ENCODE results near the gene ABHD2.

Gene ABHD2

GRCh38 chr15:89170364-89170763, 82.1 kb downstream of the ABHD2 start:
- no peak for DNase-seq

GRCh38 chr15:89171136-89172072, 83.1 kb downstream of the ABHD2 start:
- DNase-seq: no peak

GRCh38 chr15:89172921-89173320, 84.7 kb downstream of the ABHD2 start:
- DNase-seq: no peak

- no peak for DNase-seq
Observed at GRCh38 chr15:89174476-89174875, 86.2 kb downstream of the ABHD2 start.

GRCh38 chr15:89175617-89176191, 87.4 kb downstream of the ABHD2 start:
- no peak for DNase-seq

GRCh38 chr15:89177116-89177515, 88.9 kb downstream of the ABHD2 start:
- no peak for DNase-seq

DNA sequence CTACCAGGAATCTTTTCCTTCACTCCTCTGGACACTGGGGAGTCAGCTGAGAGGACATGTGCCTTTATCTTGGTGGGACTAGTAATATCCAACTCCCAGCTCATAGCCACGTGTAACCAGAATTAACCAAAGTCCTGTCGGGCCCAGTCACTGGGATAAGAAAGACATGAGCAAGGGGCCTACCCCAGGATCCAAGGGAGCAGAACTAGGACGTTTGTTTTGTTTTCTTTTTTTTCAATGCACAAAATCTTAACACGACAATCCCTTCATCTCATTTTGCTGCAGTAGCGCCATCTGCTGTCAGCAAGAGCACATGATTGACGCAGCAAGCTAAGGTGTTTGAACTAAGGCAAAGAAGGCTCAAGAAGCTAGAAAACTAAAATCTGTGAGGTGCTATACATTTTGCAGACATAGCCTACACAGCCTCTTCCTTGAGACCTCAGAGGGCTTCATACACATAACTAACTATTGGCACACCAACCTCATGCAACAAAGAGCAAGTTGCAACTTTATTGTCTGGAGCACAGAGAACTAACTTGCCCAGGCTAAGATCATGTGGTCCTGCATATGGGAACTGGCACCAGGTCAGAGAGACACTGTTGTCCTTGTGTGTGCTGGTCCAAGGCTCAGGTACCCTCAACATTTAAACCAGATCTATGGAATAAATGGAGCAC, 89.5 kb downstream of the ABHD2 start:
- peak; percentile 47 for DNase-seq

DNA sequence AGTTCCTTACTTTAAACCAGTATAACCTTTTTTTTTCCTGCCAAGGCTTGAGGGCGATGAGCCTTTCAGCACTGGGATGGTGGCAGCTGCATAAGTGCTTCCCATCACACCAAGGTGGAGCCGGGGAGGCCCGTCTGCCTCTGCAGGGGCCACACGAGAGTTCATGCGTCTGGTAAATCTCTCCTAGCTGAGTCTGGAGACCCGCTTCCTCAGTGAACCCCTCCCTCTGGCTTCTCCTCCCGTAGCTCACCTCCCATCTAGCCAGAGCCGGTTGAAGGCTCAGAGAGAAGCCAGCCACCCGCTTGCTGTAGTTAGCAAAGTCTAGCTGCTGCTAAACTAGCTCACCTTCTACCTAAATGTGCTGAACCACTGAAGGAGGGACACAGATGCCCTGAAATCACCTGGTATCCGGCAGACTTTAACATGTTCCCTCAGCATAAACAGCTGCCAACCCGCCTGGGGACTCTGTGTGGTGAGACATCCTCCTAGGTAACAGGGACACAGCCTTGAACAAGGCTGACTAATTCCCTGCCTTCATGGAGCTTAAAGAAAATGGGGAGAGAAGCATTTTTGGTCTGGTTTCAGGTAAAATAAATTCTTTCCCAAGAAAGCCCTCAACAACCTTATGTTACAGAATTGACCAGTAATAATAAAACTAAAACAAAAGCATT, 90.2 kb downstream of the ABHD2 start:
- no peak for DNase-seq

DNA sequence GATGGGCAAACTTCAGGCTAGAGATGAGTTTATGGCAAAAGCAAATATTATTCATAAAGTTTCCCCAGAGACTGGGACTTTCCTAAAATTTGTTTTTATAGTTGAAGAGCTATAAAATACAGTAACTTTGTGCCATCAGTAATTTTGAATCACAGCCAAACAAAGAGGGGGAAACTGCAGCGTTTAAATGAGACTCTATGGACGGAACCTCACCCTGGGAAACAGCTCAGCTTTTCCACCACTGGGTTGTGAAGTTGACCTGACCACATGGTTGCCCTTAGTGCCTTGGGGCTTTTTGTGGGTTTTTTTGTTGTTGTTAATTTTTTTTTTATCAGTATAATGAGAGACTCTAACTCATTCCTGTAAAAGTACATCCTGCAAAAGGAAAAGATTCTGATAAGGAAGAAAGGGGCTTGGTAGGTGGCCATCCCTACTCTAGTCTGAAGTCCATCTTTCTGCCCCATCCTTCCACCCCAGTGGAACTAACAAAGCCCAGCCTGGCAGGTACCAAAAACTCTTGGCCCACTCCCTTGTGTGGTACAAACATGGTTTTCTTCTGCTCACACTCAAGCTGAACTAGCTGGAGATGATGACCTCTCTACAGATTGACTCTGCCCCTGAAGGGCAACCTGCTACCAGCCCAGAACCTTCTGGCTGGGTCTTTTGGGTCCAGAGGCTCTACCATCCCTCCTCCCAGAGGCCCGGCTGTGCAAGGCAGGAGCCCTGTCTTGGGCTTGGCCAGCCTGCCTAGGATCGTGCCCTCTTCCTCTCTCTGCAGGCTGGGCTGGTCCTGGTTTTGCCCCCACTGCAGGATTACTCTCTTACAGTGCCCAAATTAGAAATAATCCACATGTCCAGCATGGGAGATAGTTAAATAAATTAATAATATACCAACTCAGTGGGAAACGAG, 92.0 kb downstream of the ABHD2 start:
- DNase-seq: no peak

GRCh38 chr15:89184357-89184756, 96.1 kb downstream of the ABHD2 start:
- DNase-seq: no peak

DNA sequence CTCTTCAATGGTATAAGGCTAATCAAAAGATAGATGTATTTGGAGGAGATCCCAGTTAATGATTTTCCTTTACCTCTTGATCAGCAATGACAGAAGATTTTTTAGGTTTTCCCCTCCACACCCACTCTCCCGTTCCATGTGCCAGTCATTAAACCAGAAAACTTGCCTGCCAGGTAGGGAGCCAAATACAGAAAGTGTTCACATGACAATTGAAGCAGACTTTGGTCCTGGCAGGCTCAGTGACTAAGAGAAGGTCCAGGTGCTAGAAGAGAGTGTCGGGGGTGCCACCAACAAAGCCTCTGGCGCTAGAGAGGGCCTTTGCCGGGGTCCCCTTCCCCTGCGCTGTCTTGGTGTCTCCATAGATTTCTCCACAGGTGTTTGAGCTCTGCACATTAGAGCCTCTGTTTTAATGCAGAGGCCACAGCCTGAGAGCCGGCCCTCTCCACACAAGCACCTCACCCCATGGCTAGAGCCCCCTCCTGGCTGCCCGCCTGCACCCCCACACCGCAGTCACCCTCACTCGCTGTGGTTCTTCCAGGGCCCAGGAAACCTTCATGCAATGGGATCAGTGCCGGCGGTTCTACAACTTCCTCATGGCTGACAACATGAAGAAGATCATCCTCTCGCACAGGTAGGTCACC, 96.8 kb downstream of the ABHD2 start:
- no peak for DNase-seq

DNA sequence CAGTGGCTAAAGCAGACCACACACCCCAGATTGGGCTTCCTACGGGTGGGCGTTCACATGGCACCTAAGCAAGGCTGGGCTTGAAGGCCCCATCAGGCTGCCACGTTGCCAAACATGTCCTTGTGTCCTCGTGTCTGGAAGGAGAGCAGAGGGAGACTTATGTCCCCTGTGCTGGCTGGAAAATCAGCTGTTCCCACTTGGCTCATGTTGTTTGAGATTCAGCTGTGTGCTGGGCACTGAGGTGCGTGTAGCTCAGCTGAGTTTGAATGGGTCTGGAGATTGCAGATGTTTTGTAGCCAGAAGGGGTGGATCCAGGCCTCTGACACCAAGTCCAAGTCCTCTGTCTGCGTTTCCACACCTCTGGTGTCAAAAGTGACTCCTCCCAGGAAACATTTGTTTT, 98.5 kb downstream of the ABHD2 start:
- DNase-seq: no peak

DNA sequence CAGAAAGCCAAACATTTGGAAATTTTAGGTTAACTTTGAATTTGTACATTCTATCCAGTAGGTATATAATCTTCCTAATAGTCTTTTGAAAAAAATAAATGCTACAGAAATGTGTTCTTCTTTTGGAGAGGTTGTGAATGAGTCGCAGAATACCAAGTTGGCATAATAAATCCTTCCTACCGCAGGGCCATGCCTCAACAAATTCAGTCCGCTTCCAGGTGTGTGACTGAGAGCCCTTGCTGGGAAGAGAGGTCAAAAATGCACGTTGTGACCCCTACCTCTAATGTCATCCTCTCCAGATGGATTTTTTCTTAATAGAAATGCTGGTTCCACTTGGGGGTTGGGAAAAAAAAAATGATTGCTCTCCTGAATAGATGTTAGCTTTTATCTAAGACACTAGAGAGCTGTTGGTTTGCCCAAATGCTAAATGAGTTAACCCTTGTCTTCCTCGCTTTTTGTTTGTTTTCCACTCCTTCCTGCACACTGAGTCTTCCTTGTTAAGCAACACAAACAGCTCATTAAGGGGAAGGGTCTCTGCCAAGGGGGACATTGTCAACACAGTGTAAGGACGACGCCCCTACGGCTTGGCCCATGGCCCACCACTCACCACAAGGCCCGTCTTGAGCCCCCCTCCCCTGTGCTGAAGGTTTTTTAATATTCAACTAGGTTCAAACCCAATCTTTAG, 99.2 kb downstream of the ABHD2 start:
- no peak for DNase-seq

- no peak for DNase-seq
Observed at GRCh38 chr15:89187986-89188514, 99.8 kb downstream of the ABHD2 start.

DNA sequence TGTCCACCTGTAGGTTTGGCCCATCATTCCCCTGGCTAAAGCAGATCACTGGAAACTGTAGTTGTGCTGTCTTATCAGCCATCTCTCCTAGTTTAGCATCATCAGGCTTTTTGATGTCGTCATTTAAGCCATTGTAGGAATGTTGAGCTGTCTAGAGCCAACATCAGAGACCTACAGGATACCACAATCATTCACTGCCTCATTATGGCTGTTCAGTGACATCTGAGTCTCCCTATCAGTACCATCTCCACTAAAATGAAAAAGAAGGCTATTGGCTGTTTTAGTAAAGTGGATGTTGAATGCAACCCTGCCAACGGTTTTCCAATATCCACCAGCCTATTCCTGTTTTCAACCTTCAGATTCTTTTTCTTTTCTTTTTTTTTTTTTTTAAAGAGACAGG, 103.9 kb downstream of the ABHD2 start:
- no peak for DNase-seq

- no peak for DNase-seq
Observed at GRCh38 chr15:89192766-89193165, 104.5 kb downstream of the ABHD2 start.

DNA sequence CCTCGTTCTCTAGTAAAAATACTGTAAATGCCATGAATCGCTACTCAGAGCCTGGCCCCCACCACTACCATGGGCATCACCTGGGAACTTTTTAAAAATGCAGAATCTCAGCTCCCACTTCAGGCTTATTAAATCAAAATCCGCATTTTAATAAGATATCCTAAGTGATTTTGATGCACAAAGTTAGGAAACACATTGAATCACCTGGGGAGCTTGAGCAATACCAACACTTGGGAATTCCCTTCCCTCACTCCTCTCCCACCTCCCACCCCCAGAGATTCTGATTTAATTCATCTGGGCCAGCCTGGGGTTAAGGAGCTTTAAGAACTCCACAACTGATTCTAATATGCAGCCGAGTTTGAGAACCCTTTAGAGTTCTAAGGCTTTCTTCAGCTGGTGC, 106.4 kb downstream of the ABHD2 start:
- DNase-seq: no peak

GRCh38 chr15:89195836-89196235, 107.6 kb downstream of the ABHD2 start:
- no peak for DNase-seq

DNA sequence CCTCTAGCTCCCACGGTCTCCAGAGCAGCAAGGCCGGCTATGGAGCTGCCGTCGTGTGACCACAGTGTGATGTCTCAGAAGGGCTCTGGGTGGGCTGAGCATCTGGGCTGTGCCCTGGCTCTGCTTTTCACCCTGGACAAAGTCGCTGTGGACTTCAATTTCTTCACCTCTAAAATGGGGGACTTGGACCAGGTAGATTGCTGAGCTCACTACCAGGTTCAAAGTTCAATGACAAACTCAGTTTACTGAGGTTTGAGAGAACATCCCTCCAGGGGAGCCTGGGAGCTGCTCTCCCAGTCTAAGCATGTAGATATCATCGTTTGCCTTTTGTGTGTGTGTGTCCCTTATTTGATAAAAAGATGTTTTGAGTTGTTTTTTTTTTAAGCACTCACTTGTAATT, 108.0 kb downstream of the ABHD2 start:
- DNase-seq: no peak

DNA sequence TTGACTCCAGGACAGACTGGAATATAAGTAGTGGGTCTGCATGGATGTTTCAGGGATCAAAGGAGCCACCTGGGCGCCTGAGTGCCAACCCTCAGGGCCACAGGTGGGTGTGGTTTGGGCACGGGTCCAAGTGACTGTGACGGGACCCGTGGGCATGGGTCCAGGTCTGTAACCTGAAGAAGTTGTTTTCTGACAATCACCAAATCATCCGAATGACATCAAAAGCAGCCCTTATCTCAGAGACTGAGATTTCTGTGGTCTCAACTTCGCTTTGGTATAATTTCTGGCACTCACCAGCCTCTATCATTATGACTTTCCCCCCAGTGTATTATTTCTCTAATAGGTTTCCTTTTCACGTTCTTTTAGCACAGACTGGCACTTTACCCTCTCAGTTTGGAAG, 108.7 kb downstream of the ABHD2 start:
- no peak for DNase-seq

GRCh38 chr15:89197503-89197971, 109.3 kb downstream of the ABHD2 start:
- no peak for DNase-seq

Data from KG1 (cell line).